ENCODE results near the gene ZNF205.
"Not testable (repeated sequence)": the region's sequence is repeated elsewhere in the genome, so short reads cannot be mapped to it uniquely, and the experiment has no call there.

ZNF205 gene

DNA sequence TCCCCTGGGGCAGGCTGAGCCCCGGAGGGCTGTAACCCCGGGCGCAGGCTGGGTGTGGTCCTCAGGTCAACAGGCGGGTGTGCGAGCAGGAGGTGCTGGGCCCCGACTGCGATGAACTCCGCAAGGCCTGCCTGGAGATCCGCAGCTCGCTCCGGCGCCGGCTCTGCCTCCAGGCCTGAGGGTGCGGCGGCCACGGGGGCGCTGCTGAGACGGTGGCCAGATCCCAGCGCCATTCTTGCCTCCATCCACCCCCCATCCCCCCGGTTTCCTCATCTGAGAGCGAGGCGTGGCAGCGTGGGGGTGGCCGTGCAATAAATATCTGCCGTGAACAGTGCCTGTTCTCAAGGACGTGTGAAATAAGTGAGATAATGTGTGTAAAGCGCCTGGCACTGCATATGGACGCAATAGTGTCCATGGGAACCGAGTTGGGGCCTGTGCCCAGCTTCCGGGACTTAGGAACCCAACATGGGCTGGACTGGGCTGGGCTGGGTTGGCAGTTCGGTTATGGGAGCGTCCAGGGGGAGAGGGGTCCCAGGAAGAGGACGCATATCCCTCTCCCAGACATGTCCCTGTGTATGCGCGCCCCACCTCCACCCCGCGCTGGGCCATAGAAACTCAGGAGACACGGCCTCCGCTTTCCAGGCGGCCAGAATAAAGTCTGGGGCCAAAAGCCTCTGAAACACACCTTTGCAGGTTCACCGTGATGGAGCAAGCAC lies 37.4 kb downstream of the ZNF205 start:
- peak; percentile 76 for DNase-seq

DNA sequence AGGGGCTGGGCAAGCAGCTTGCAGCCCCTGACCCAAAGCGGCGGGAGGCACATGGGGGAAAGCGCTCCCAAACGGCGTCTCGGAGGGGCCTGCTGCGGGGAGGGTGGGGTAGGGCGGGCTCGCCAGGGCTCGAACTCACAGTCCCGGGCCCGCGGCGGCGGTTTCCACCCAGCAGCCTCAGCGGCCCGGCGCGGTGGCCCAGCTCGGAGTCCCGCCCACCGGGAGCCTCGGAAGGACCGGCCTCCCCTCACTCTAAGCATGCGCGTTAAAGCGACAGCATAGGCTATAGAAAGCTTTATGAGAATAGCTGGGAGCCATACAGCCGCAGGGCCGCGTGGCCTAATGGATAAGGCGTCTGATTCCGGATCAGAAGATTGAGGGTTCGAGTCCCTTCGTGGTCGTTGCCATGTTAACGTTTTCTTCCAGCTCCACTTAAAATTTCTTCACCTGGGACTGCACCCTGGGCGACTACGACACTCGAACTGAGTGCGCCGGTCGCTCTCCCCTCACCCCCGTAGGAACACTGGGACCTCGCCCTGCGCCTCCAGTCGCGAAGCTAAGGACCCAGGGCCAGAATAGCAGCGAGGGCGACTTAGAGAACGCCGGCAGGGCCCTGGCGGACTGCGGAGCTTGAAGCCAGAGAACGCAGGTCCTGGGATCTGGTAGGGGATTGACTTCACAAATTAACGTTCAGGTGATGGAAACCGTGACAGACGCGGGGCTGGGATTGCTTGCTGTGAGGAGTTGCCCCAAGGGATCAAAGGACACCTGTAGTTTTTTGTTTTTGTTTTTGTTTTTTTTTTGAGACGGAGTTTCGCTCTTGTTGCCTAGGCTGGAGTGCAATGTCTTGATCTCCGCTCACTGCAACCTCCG lies 38.2 kb downstream of the ZNF205 start:
- peak; percentile 97 for DNase-seq

DNA sequence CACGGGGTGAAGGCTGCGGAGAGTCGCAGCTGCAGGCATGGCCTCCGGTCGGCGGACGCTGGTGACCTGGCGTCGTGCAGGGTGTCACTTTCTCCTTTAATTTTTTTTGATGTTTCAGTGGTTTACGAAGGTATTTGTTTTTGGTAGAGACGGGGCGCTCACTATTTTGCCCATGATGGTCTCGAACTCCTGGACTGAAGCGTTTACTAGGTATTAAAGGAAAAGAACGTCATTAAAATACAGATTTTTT lies 39.6 kb downstream of the ZNF205 start:
- DNase-seq, result no peak

DNA sequence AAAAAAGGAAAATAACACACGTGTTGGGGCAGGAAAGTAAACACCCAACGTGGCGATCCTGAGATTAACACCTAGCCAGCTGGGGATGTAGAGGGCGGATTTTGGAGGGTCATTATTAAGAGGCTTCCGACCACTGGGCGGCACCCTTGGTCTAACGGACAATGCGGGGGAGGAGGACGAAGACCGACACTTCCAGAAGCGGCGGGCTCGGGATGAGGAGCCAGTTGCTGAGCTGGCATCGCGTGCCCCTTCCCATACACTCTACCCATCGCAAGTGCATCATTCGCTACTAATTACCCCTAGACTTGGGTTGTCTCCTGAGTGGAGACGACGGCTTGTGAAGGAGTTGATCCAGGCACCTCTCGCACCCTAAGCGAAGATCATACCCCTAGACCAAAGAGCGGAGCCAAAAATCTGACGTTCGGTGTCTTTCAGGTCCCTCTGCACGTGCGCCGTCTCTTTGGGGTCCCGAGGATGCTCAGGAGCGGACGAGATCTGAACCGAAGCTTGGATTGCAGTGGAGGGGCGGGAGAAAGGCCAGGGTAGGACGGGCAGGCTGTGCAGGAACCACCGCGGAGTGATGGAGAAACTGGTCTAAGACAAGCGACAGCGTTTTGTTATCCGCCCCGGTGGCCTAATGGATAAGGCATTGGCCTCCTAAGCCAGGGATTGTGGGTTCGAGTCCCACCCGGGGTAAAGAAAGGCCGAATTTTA lies 40.0 kb downstream of the ZNF205 start:
- DNase-seq, result peak; percentile 96

DNA sequence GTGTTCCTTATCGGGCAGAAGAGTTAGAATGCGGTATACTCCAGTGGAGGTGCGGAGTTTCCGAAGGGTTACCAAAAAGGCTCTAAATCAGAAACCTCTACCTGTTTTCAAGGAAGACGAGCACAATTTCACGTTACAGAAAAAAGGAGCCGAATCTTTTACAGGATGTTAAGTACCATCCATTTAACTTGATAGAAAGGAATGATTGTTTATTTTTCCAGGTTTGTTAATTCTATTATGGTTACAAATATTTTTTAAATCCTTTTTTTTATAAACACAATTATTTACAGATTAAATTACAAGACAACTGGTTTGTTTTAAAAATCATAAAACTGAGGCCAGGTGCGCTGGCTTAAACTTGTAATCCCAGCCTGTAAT lies 40.6 kb downstream of the ZNF205 start:
- no peak for DNase-seq

DNA sequence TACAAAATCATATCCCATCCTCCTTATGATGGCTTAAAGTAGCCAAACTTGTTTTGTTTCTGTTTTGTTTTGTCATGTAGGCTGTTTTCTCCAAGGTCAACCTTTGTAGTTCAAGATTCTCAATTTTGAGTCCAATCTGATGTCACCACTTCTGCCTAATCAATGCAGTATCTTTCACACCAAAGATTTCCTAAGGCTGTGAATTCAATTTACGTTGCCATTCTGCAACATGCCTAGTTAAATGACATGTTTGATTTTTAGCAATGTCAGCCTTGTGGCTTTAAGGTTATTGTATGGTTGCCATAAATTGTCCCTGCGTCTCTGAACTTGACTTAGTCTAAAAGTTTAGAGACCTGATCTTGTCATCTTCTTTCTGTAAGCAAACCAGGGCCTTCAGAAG lies 42.8 kb downstream of the ZNF205 start:
- DNase-seq, result no peak

DNA sequence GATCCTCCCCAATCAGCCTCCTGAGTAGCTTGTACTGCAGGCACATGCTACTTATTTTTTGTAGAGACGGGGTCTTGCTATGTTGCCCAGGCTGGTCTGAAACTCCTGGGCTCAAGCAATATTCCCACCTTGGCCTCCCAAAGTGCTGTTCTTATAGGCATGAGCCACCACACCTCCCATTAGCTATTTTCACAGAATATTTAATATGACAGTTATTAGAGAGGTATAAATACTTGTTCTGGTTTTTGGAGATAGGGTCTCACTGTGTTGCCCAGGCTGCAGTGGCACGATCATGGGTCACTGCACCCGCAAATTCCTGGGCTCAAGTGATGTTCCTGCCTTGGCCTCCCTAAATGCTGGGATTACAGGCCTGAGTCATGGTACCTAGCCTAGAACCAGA lies 43.6 kb downstream of the ZNF205 start:
- no peak for DNase-seq

DNA sequence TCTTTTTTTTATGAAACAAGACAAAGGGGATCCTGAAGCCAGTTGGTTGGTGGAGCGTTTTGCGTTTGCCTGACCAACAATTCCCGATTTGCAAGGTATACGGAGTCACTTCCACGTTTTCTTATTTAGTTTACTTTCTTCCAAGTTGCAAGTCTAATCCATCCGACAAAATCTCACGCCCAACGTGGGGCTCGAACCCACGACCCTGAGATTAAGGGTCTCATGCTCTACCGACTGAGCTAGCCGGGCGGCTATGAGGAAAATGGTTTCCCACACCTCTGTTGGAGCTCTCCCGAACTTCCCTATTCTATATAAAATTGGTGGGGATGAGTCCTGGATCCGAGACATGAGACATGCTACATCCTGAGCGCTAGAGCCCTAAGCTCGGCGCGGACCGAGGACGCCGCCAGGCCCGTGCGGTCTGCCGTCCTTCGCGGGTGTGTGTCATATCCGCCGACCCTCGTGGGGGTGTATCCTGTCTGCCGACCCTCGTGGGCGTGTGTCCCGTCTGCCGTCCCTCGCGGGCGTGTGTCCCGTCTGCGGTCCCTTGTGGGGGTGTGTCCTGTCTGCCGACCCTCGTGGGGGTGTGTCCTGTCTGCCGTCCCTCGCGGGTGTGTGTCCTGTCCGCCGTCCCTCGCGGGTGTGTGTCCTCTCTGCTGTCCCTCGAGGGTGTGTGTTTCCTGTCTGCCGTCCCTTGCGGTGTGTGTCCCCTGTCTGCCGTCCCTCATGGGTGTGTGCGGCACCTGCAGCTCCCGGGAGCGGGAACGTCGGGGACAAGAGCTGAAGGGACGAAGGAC lies 45.0 kb downstream of the ZNF205 start:
- peak; percentile 98 for DNase-seq

DNA sequence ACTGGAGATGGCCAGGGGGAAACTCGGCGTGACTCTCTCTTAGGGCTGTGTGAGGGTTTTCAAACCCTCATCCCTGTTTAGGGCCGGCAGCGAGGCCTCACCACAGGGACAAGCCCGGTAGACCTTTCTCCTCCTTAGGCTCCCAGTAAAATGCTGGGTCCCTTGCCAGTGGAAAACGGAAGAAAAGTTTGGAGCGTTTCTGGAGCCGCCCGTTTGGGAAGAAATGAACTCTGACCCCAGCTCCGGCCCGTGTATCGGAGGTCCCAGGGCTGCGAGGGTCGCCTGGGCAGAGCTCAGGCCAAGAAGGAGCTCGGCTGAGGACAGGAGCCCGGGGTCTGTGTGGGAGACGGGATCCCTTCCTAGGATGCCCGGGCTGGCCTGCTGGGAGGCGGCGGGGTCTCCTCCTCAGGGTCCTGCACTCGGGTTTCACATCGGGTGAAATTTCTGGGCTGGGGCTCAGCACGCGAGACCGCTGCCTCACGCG lies 45.7 kb downstream of the ZNF205 start:
- DNase-seq, result no peak

DNA sequence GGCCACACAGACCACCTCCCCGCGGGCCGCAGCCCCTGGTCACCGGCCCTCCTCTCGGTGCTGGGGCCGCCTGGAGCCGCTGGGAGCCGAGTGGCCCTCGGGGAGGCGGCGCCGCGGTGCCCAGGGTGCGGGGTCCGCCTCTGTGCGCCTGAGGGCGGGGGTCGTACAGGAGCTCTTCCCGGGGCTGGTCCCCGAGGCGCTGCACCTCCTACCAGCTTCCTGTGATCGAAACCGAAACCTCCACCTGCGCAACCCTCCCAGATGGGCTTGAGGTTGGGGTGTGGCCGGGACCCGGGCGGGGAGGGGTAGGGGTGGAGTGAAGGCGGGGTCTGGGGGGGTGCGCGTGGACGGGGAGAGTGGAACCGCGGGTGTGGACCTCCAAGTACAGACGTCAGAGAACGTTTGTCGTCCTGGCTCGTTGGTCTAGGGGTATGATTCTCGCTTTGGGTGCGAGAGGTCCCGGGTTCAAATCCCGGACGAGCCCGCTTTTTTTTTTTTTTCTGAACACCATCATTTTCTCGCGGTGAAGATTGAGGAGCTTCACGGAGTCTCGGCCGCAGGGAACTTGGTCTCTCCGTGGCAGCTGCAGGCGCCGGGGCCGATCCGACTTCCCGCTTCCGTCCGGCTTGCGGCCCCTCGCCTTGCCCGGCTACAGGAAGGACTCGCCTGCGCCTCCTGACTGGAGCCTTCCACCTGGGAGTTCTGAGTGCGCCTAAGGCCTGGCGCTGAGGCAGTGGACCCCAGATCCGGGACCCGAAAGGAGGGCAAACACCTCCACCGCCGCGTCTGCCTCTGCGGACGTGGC lies 46.3 kb downstream of the ZNF205 start:
- peak; percentile 89 for DNase-seq

DNA sequence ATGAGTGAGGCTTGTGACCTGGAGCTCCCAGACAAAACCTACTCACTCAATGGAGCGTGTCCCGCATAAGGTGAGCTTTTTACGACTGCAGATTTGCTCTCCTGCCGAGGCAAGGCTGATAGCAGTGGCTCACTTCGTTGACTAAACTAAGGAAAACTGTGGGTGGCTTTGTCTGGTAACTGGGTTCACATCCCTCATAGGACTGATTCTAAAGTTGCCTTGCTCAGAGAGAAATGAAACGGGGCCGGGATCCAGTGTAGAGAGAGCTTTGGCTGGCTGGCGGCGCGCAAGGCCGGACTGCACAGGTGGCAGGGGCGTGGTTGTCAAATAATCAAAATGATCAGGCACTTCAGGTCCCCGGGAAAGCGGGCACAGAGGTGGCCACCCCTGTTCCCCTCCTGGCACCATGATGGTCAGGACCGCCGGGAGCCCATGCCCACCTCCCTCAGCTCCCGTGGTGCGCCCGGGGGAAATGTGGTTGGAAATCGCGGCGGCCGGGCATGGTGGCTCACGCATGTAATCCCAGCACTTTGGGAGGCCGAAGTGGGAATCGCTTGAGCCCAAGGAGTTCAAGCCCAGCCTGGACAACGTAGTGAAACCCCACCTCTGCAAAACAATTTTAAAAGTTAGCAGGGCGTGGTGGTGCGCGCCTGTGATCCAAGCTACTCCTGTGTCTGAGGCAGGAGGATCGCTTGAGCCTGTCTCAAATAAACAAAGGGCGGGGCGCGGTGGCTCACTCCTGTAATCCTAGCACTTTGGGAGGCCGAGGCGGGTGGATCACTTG lies 49.0 kb downstream of the ZNF205 start:
- DNase-seq, result no peak

DNA sequence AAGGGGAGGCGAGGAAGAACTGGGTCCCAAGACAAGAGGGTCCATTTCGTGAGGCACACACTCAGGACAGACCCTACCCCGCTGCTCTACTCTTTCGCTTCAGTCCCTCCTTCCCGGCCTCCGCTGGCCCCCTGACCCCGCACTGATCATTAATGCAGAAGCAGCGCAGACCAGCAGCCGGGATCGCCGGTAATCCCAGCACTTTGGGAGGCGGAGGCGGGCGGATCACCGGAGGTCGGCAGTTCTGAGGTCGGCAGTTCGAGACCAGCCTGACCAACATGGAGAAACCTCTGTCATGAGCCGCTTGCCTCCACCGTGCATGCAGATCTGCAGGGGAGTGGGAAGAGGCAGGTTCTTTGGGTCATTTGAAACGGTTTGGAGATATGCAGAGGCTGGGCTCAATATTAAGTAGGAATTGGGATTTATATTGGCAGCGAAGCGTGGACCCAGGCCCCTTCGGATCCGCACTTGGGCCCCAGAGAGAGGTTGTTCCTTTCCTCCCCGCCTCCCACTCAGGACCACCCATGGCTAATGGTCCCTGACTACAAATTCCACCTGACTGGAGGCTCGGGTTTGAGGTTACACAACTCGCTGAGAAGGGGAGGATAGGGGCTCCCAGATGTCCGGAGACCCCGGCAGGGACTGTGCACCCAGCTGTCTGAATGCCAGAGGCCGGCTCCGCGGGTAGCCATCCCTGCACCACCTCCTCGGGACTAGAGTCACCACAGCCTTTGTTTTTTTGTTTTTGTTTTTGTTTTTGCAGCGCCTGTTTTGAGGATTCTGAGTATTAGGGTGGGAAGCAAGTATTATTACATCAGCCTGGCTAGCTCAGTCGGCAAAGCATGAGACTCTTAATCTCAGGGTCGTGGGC lies 52.0 kb downstream of the ZNF205 start:
- no peak for DNase-seq

DNA sequence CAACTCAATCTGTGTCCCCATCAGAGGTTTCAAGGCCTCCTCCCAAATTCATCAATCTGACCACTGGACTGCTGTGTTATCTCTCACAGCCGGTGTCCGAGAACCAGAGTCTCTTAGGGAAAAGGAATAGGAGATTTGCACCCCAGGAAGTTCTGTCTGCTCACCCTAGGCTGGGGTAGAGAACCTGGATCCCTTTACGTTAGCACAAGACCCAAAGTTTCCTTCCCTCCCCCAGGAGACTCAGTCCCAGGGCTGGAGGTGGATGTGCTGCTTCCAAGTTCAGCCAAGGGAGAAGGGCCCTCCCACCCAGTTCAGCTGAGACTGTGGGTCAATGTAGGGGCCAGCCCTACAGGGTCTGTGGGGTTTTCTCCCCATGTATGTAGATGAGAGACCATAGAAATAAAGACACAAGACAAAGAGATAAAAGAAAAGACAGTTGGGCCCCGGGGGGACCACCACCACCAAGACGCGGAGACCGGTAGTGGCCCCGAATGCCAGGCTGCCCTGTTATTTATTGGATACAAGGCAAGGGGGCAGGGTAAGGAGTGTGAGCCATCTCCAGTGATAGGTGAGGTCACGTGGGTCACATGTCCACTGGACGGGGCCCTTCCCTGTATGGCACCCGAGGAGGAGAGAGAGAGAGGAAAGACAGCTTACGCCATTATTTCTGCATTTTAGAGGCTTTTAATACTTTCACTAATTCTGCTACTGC lies 52.9 kb downstream of the ZNF205 start:
- DNase-seq, result no peak

DNA sequence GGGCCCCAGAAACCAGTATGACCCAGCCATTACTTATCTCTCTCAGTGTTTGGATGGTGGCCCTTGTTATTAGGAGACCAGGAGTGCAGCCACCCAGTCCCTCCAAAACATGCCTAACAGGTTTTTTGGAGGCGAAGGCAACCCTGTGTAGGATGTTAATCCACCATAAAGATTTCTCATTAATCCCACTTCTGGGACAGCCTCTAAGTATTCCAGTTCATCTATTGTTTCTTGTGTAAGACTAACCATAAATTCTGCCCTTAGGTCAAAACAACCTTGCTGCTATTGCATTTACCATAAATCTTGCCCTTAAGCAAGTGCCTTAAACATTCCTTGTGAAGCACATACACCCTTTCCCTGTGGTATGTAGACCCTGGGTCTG lies 54.1 kb downstream of the ZNF205 start:
- no peak for DNase-seq

DNA sequence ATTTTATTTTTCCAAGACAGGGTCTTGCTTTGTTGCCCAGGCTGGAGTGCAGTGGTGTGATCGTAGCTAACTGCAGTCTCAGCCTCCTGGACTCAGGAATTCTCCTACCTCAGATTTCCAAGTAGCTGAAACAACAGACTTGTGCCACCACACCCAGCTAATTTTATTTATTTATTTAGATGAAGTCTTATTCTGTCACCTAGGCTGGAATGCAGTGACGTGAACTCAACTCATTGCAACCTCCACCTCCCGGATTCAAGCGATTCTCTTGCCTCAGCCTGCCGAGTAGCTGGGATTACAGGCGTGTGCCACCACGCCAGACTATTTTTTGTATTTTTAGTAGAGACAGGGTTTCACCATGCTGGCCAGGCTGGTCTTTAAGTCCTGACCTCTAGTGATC lies 56.3 kb downstream of the ZNF205 start:
- DNase-seq, result not testable (repeated sequence)

Data from fibroblast of skin of scalp (primary cell).